Effector memory CD8-positive, alpha-beta T cell (primary cell): ENCODE measurements around the gene TSC22D1.

ENCODE experiments used
- ATAC-seq: fragments of 150-1000 bp; cut with Tn5 transposase; replicated peaks from 2 replicates; pipeline ENCODE4 v1.10.0; 2021; ENCODE audit warnings: mild to moderate bottlenecking, moderate library complexity
- DNase-seq, 3 experiments: peaks; one replicate each; pipeline ENCODE4 v3.0.0; 2021
- H3K27ac Mint-ChIP-seq, 2 donors: one replicate each; pipeline ENCODE4 v1.8.0; 2022; ENCODE audit warnings: mild to moderate bottlenecking in 2 of 2, mixed read lengths in 2 of 2, moderate library complexity in 2 of 2
- H3K27me3 Mint-ChIP-seq, 2 donors: one replicate each; pipeline ENCODE4 v1.8.0; 2022; ENCODE audit warnings: mixed read lengths in 2 of 2
- H3K36me3 Mint-ChIP-seq: one replicate; pipeline ENCODE4 v1.8.0; 2022; ENCODE audit warnings: mild to moderate bottlenecking, moderate library complexity, mixed read lengths; ENCODE audit not compliant: insufficient read depth
- H3K4me1 Mint-ChIP-seq, 2 donors: one replicate each; pipeline ENCODE4 v1.8.0; 2022; ENCODE audit warnings: low read depth in 2 of 2, mixed read lengths in 2 of 2
- H3K4me3 Mint-ChIP-seq, 2 donors: one replicate each; pipeline ENCODE4 v1.8.0; 2022; ENCODE audit warnings: mild to moderate bottlenecking in 2 of 2, mixed read lengths in 2 of 2, moderate library complexity in 2 of 2
- H3K9me3 Mint-ChIP-seq, 2 donors: one replicate each; pipeline ENCODE4 v1.8.0; 2022; ENCODE audit warnings: mixed read lengths in 2 of 2

TSC22D1 gene

DNA sequence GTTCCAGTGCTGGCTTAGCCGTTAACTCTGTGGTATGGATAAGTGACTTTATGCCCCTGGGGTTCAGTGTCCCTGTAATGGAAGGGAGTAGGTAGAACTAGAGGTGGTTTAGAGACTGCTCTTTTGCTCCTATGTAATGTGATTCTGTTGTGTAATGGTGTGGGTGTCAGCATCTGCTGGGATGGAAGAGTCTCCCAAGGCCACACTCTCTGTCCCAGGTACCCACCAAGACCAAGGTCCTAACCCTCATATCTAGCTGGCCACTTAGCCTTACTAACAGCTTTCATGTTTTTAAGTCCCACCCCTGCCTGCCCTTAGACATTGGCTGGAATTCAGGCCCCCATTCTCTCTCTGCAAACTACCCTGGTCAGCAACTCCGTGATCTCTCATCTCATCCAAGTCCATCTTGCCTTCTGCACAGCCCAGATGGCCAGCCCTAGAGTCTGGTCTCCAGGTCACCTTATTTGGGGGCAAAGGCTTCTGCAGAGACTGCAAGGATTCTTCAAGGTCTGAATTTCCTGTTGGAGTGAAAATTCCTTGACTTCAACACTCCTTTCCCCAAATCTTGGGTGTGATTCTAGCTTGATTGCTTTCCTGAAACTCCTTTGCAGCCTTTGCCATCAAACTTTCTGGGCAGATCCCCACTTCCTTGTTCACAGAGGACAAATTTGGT, 154.1 kb downstream of the TSC22D1 start:
- peaks cover 32 to 49% of the 10 kb centered on the region in 2 donors for H3K27me3 Mint-ChIP-seq
- H3K4me3 Mint-ChIP-seq, result no peak overlapping the region
- H3K9me3 Mint-ChIP-seq, result no peaks in the 10 kb centered on the region
- no peaks in the 10 kb centered on the region for H3K4me1 Mint-ChIP-seq
- no peak overlapping the region for H3K27ac Mint-ChIP-seq
- H3K36me3 Mint-ChIP-seq, result no peaks in the 10 kb centered on the region
- ATAC-seq, result no peak
- DNase-seq, result no peak

- H3K9me3 Mint-ChIP-seq, result no peaks in the 10 kb centered on the region
- H3K27me3 Mint-ChIP-seq, result peaks cover 45 to 63% of the 10 kb centered on the region in 2 donors
- ATAC-seq, result no peak
- DNase-seq, result no peak
- H3K4me3 Mint-ChIP-seq, result no peak overlapping the region
- H3K4me1 Mint-ChIP-seq, result no peaks in the 10 kb centered on the region
- H3K27ac Mint-ChIP-seq, result no peak overlapping the region
- H3K36me3 Mint-ChIP-seq, result no peaks in the 10 kb centered on the region
These were observed 155.5 kb downstream of the TSC22D1 start for GRCh38 chr13:44420376-44421220.

GRCh38 chr13:44417876-44418275, 158.3 kb downstream of the TSC22D1 start:
- ATAC-seq (no peak), DNase-seq (no peak)
- Mint-ChIP-seq H3K4me3 (no peak overlapping the region), H3K4me1 (no peaks in the 10 kb centered on the region), H3K36me3 (no peaks in the 10 kb centered on the region), H3K9me3 (no peaks in the 10 kb centered on the region), H3K27ac (no peak overlapping the region), H3K27me3 (peaks cover 26 to 40% of the 10 kb centered on the region in 2 donors)

DNA sequence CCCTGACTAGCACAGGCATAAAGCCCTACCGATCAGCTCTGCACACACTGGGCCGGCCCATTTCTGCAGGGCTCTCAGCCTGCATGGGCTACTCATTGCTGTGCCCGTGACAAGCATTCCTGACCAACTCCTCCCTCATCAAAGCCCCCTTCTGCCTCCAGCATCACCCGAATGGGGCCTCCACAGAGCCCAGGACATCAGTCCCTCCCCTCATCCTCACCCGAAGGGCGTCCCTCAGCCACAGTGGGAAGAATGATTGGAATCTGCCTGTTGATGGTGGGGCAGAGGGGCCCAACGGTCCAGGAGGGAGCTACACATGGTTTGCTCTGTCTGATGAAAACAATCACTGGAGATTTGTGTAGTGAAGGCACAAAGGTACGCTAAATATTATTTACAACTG, 158.7 kb downstream of the TSC22D1 start:
- peaks cover 21 to 36% of the 10 kb centered on the region in 2 donors for H3K27me3 Mint-ChIP-seq
- no peak overlapping the region for H3K27ac Mint-ChIP-seq
- no peaks in the 10 kb centered on the region for H3K4me1 Mint-ChIP-seq
- H3K9me3 Mint-ChIP-seq, result no peaks in the 10 kb centered on the region
- no peak overlapping the region for H3K4me3 Mint-ChIP-seq
- ATAC-seq, result no peak
- H3K36me3 Mint-ChIP-seq, result no peaks in the 10 kb centered on the region
- no peak for DNase-seq

- no peak for DNase-seq
- H3K27me3 Mint-ChIP-seq, result peaks cover 14 to 29% of the 10 kb centered on the region in 2 donors
These were observed 159.4 kb downstream of the TSC22D1 start for GRCh38 chr13:44416744-44417143.

GRCh38 chr13:44416301-44416700, 159.8 kb downstream of the TSC22D1 start:
- DNase-seq (no peak), ATAC-seq (no peak)
- Mint-ChIP-seq H3K9me3 (no peaks in the 10 kb centered on the region), H3K27me3 (peaks cover 13 to 24% of the 10 kb centered on the region in 2 donors), H3K27ac (no peak overlapping the region), H3K4me3 (no peak overlapping the region), H3K4me1 (no peaks in the 10 kb centered on the region), H3K36me3 (no peaks in the 10 kb centered on the region)

More at GRCh38 chr13:44416744-44417143, 159.4 kb downstream of the TSC22D1 start:
- Mint-ChIP-seq H3K9me3 (no peaks in the 10 kb centered on the region), H3K36me3 (no peaks in the 10 kb centered on the region), H3K4me1 (no peaks in the 10 kb centered on the region), H3K27ac (no peak overlapping the region), H3K4me3 (no peak overlapping the region)
- ATAC-seq, result no peak

DNA sequence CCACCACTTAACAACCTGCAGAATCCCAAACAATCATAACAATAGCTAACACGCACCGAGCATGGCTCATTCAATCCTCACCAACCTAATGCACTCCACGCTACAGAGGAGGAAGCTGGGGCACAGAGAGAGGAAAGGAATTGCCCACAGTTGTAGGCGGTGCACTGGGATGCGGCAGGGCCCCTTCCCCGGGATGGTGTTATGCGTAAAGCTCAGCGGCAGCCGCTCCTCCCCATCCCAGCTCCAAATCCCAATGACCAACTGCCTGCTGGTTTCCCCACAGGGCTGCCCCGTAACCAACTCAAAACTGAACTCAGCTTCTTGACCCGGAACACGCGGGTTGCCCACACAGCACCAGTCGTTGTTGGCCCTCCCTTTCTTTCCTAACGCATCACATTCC, 160.3 kb downstream of the TSC22D1 start:
- no peak overlapping the region for H3K4me3 Mint-ChIP-seq
- no peaks in the 10 kb centered on the region for H3K4me1 Mint-ChIP-seq
- no peak for ATAC-seq

DNA sequence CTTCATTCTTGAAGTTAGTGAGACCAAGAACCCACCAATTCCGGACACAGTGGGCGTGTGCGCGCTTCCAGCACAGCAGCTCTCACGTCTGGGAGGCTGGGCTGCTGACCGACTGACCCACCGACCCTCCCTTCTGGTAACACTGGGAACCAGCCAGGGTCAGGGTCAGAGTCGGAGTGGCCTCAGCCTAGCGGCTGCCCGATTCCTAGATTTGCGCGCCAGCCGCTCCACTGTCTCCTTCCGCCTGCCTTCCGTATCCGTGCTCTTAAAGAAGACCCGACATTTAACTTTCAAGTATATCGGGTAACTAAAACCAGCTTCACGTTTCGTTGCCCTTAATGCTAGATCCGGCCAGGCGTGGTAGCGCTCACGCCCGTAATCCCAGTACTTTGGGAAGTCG, 161.4 kb downstream of the TSC22D1 start:
- Mint-ChIP-seq H3K27ac (no peak overlapping the region), H3K4me1 (peaks cover 0 to 1% of the 10 kb centered on the region in 2 donors), H3K9me3 (no peaks in the 10 kb centered on the region), H3K36me3 (no peaks in the 10 kb centered on the region), H3K27me3 (peaks cover 13 to 28% of the 10 kb centered on the region in 2 donors), H3K4me3 (no peak overlapping the region)
- DNase-seq (no peak), ATAC-seq (no peak)

More for the DNA sequence above, 160.3 kb downstream of the TSC22D1 start:
- Mint-ChIP-seq H3K36me3 (no peaks in the 10 kb centered on the region), H3K27ac (no peak overlapping the region), H3K9me3 (no peaks in the 10 kb centered on the region), H3K27me3 (peaks cover 13 to 21% of the 10 kb centered on the region in 2 donors)
- DNase-seq, result no peak

DNA sequence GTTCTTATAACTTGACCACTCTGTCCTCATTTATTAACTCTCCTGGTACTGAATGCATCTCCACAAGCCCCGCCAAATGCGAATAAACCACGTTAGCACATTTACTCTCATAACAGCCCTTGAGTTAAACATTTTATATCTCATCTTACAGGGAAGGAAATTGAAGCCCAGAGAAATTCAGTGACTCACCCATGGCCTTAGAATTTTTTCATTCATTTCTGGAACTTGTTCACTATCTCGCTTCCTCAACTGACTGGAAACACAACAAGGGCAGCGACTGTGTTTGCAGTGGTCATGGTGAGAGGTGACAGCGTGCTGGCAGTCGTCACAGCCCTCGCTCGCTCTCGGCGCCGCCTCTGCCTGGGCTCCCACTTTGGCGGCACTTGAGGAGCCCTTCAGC, 163.0 kb downstream of the TSC22D1 start:
- no peak overlapping the region for H3K4me3 Mint-ChIP-seq
- H3K27ac Mint-ChIP-seq, result no peak overlapping the region
- peaks cover 0 to 1% of the 10 kb centered on the region in 2 donors for H3K4me1 Mint-ChIP-seq
- peaks cover 13 to 38% of the 10 kb centered on the region in 2 donors for H3K27me3 Mint-ChIP-seq
- no peak for ATAC-seq
- no peak for DNase-seq
- no peaks in the 10 kb centered on the region for H3K9me3 Mint-ChIP-seq
- no peaks in the 10 kb centered on the region for H3K36me3 Mint-ChIP-seq

DNA sequence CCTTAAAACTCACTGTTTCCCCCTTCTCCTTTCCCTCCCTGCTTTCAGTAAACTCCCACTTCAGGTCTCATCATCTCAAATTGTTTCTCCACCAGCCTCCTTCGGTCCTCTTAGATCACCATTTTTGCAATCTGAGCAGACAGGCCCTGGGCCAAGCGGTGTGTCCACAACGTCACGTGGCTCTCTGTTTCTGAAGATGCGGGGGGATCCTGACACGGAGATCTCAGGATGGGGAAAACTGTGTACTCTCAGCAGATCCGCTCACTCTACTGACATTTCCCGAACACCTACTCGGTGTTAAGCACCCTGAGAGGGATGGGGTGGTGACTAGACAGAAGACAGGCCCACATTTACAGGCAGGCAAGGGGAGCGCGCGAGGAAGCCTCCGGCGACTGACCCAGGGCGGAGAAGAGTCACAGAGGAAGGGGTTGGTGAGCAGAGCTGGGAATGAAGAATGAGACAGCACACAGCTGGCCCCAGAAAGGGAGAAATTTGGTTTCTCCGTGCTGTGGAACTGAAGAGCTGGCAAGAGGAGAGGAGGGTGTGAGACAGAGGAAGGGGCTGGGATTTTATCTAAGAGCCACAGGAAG, 163.7 kb downstream of the TSC22D1 start:
- Mint-ChIP-seq H3K27ac (no peak overlapping the region), H3K36me3 (no peaks in the 10 kb centered on the region), H3K4me3 (no peak overlapping the region), H3K4me1 (peaks cover 0 to 1% of the 10 kb centered on the region in 2 donors), H3K9me3 (no peaks in the 10 kb centered on the region), H3K27me3 (peaks cover 13 to 38% of the 10 kb centered on the region in 2 donors)
- DNase-seq, result no peak
- no peak for ATAC-seq

- no peaks in the 10 kb centered on the region for H3K9me3 Mint-ChIP-seq
These were observed 164.3 kb downstream of the TSC22D1 start for GRCh38 chr13:44411841-44412240.

GRCh38 chr13:44410328-44410859, 165.7 kb downstream of the TSC22D1 start:
- H3K27me3 Mint-ChIP-seq, result peaks cover 11 to 36% of the 10 kb centered on the region in 2 donors
- no peaks in the 10 kb centered on the region for H3K36me3 Mint-ChIP-seq
- no peaks in the 10 kb centered on the region for H3K9me3 Mint-ChIP-seq
- H3K4me3 Mint-ChIP-seq, result no peak overlapping the region
- ATAC-seq, result no peak
- no peak for DNase-seq
- peaks cover 0 to 1% of the 10 kb centered on the region in 2 donors for H3K4me1 Mint-ChIP-seq
- H3K27ac Mint-ChIP-seq, result no peak overlapping the region

More at GRCh38 chr13:44411841-44412240, 164.3 kb downstream of the TSC22D1 start:
- Mint-ChIP-seq H3K36me3 (no peaks in the 10 kb centered on the region), H3K4me3 (no peak overlapping the region), H3K4me1 (peaks cover 0 to 1% of the 10 kb centered on the region in 2 donors), H3K27ac (no peak overlapping the region), H3K27me3 (peaks cover 11 to 35% of the 10 kb centered on the region in 2 donors)
- ATAC-seq (no peak), DNase-seq (no peak)

DNA sequence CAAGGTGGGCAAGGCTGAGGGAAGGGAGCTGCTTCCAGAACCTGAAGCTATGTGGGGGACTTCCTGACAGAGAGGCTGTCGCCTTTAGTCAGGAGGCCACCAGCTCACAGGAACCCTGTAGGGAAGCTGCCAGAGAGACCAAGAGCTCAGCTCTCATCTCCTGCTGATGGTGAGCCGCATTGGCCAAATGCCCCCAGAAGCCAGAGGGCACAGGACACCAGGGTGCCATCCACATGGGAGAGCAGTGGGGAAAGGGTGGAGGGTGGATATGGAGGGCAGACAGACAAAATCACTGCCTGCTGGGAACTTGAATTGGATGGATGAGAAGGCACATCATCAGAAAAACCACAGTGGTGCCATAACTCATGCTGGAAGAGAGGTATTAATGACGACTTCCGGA, 166.5 kb downstream of the TSC22D1 start:
- H3K4me1 Mint-ChIP-seq, result peaks cover 0 to 1% of the 10 kb centered on the region in 2 donors
- peaks cover 15 to 44% of the 10 kb centered on the region in 2 donors for H3K27me3 Mint-ChIP-seq
- H3K4me3 Mint-ChIP-seq, result no peak overlapping the region
- DNase-seq (no peak), ATAC-seq (no peak)
- no peaks in the 10 kb centered on the region for H3K9me3 Mint-ChIP-seq
- no peak overlapping the region for H3K27ac Mint-ChIP-seq
- H3K36me3 Mint-ChIP-seq, result no peaks in the 10 kb centered on the region
